WERI-Rb-1 (cell line): Measurements from ENCODE around the gene KDM4B.

Source experiments
- DNase-seq: peaks from one replicate; pipeline ENCODE4 v3.0.0-alpha.2; 2020
- H3K27ac ChIP-seq: fragments of 250-450 bp; sonication (Bioruptor Pico); 2 replicates; pipeline ENCODE4 v1.5.1; 2020; ENCODE audit warnings: mild to moderate bottlenecking, moderate library complexity
- H3K27me3 ChIP-seq: fragments of 250-450 bp; sonication (Bioruptor Pico); 2 replicates; pipeline ENCODE4 v1.5.1; 2021; ENCODE audit warnings: mild to moderate bottlenecking, low read depth, moderate library complexity; ENCODE audit not compliant: insufficient read depth, severe bottlenecking
- H3K36me3 ChIP-seq: fragments of 250-450 bp; sonication (Bioruptor Pico); 2 replicates; pipeline ENCODE4 v1.5.1; 2020; ENCODE audit warnings: mild to moderate bottlenecking, moderate library complexity
- H3K4me3 ChIP-seq: 2 replicates; pipeline ENCODE4 v1.5.1; 2011; ENCODE audit warnings: low read depth, mild to moderate bottlenecking, control low read depth, low read length
- H3K9me3 ChIP-seq: fragments of 250-450 bp; sonication (Bioruptor Pico); 2 replicates; pipeline ENCODE4 v1.5.1; 2021; ENCODE audit warnings: mild to moderate bottlenecking, moderate library complexity; ENCODE audit not compliant: severe bottlenecking
- CTCF ChIP-seq: IDR thresholded peaks from 2 replicates; pipeline ENCODE4 v1.5.1; 2011; ENCODE audit warnings: low read depth, mild to moderate bottlenecking, control low read depth, inconsistent platforms, low read length

The KDM4B gene

GRCh38 chr19:5073153-5073844 is 104.4 kb downstream of the KDM4B start:
- Histone ChIP-seq H3K36me3 (peaks cover 37% of the 10 kb centered on the region), H3K27me3 (no peaks in the 10 kb centered on the region), H3K27ac (no peak overlapping the region), H3K9me3 (no peaks in the 10 kb centered on the region), H3K4me3 (no peak overlapping the region)
- no peak for DNase-seq
- no peak for TF ChIP-seq CTCF

GRCh38 chr19:5074407-5074806 is 105.5 kb downstream of the KDM4B start:
- DNase-seq = no peak
- H3K9me3 ChIP-seq = no peaks in the 10 kb centered on the region
- no peaks in the 10 kb centered on the region for H3K27me3 ChIP-seq
- H3K27ac ChIP-seq = no peak overlapping the region
- H3K4me3 ChIP-seq = no peak overlapping the region
- TF ChIP-seq CTCF = no peak
- H3K36me3 ChIP-seq = peaks cover 43% of the 10 kb centered on the region

GRCh38 chr19:5074830-5075394 is 106.0 kb downstream of the KDM4B start:
- no peak overlapping the region for H3K27ac ChIP-seq
- no peaks in the 10 kb centered on the region for H3K27me3 ChIP-seq
- peaks cover 46% of the 10 kb centered on the region for H3K36me3 ChIP-seq
- no peaks in the 10 kb centered on the region for H3K9me3 ChIP-seq
- no peak for TF ChIP-seq CTCF
- H3K4me3 ChIP-seq = no peak overlapping the region
- DNase-seq = no peak

- Histone ChIP-seq H3K9me3 (no peaks in the 10 kb centered on the region), H3K4me3 (no peak overlapping the region), H3K36me3 (peaks cover 53% of the 10 kb centered on the region), H3K27ac (no peak overlapping the region), H3K27me3 (no peaks in the 10 kb centered on the region)
- TF ChIP-seq CTCF = no peak
- DNase-seq = no peak
Observed at GRCh38 chr19:5075597-5075996, 106.7 kb downstream of the KDM4B start.

GRCh38 chr19:5076440-5077208 is 107.7 kb downstream of the KDM4B start:
- Histone ChIP-seq H3K9me3 (no peaks in the 10 kb centered on the region), H3K36me3 (peaks cover 59% of the 10 kb centered on the region), H3K4me3 (no peak overlapping the region), H3K27ac (no peak overlapping the region), H3K27me3 (no peaks in the 10 kb centered on the region)
- no peak for DNase-seq
- no peak for TF ChIP-seq CTCF
